HCT116 (cell line): Measurements from ENCODE around the gene FAM228B. TPM values are rescaled to one million over a fixed set of nuclear protein-coding genes. Genes with fewer than 3 reads are reported as not detected.
A peak's percentile ranks its signal among the peaks of the same experiment; 100 is the strongest.

Experiments used
- ATAC-seq: fragments of 200-7000 bp; cut with Tn5 transposase; 2 replicates; pipeline ENCODE4 v1.9.1; 2020; ENCODE audit warnings: mild to moderate bottlenecking, moderate library complexity
- BruUV-seq: library from RNA; stranded (reverse); fragments of 400-500 nt; replicated peaks from 2 replicates; lab custom pipeline; 2021; lab: Mats Ljungman, UMichigan
- CTCF ChIA-PET: fragments of 300-600 bp; sonication (Branson Sonifier 250); formaldehyde crosslinking; loops from one replicate; lab custom pipeline; 2021; ENCODE audit warnings: antibody characterized with exemption; lab: Charles Lee
- POLR2A ChIA-PET: fragments of 300-600, 350-600 bp; sonication (Branson Sonifier 250); formaldehyde crosslinking; loops from one replicate; lab custom pipeline; 2021; ENCODE audit warnings: antibody characterized with exemption; lab: Charles Lee
- RAD21 ChIA-PET, 2 experiments: fragments of 300-600 bp; sonication (Branson Sonifier 250); formaldehyde crosslinking; loops; one replicate each; lab custom pipeline; 2023; ENCODE audit warnings: low total read pairs in 2 of 2; ENCODE audit not compliant: uncharacterized antibody in 2 of 2, unreplicated experiment in 2 of 2, low non-redundant PET in 1 of 2; lab: Charles Lee
- DNase-seq: peaks from one replicate; pipeline ENCODE4 v3.0.0-alpha.2; 2010; ENCODE audit warnings: low read depth, low spot score
- H2AFZ ChIP-seq: fragments of 200-600 bp; shearing (Covaris generic), sonication (generic); 2 replicates; pipeline ENCODE4 v1.6.1; 2017; ENCODE audit warnings: low read depth, mixed run types, mixed read lengths, antibody characterized with exemption, low read length; ENCODE audit not compliant: poor library complexity, severe bottlenecking
- H3K27ac ChIP-seq: 2 replicates; pipeline ENCODE4 v1.5.1; 2012; ENCODE audit warnings: low read depth, low read length
- H3K27me3 ChIP-seq: fragments of 200-600 bp; sonication (generic); 2 replicates; pipeline ENCODE4 v1.6.1; 2016; ENCODE audit warnings: mixed run types, low read length, mixed read lengths; ENCODE audit not compliant: insufficient read depth
- H3K36me3 ChIP-seq, 2 experiments: fragments of 200-500 bp in 1 of 2; fragments of 200-600 bp in 1 of 2; sonication (Bioruptor generic) in 1 of 2; sonication (generic) in 1 of 2; 2 replicates each; pipeline versions ENCODE4 v1.5.1 to v1.6.1; 2014 to 2016; ENCODE audit warnings: low read length in 2 of 2, inconsistent platforms in 1 of 2, mixed read lengths in 1 of 2, mixed run types in 1 of 2; ENCODE audit not compliant: insufficient read depth in 2 of 2, control insufficient read depth in 1 of 2
- H3K4me1 ChIP-seq, 2 experiments: fragments of 200-600 bp in 1 of 2; sonication (generic) in 1 of 2; 2 replicates each; pipeline versions ENCODE4 v1.5.1 to v1.6.1; 2012 to 2017; ENCODE audit warnings: low read length in 2 of 2, inconsistent platforms in 1 of 2, mild to moderate bottlenecking in 1 of 2, mixed read lengths in 1 of 2, mixed run types in 1 of 2, moderate library complexity in 1 of 2; ENCODE audit not compliant: insufficient read depth in 2 of 2, control insufficient read depth in 1 of 2
- H3K4me2 ChIP-seq: fragments of 200-600 bp; sonication (generic); 2 replicates; pipeline ENCODE4 v1.6.1; 2017; ENCODE audit warnings: mixed run types, low read length, mixed read lengths
- H3K4me3 ChIP-seq, 2 experiments: fragments of 200-600 bp in 1 of 2; sonication (generic) in 1 of 2; replicated peaks in 1 of 2; 2 replicates each; pipeline ENCODE4 v1.5.1; 2011 to 2016; ENCODE audit warnings: low read length in 2 of 2, control low read depth in 1 of 2, low read depth in 1 of 2, mild to moderate bottlenecking in 1 of 2, mixed read lengths in 1 of 2, mixed run types in 1 of 2
- H3K79me2 ChIP-seq: fragments of 200-600 bp; sonication (generic); 2 replicates; pipeline ENCODE4 v1.6.1; 2017; ENCODE audit warnings: mild to moderate bottlenecking, mixed run types, low read length, moderate library complexity, mixed read lengths; ENCODE audit not compliant: insufficient read depth
- H3K9ac ChIP-seq: fragments of 200-600 bp; sonication (generic); 2 replicates; pipeline ENCODE4 v1.6.1; 2016; ENCODE audit warnings: low read length, mixed read lengths
- H3K9me2 ChIP-seq: fragments of 200-600 bp; sonication (generic), shearing (Covaris generic); 2 replicates; pipeline ENCODE4 v1.6.1; 2017; ENCODE audit warnings: mixed run types, mild to moderate bottlenecking, moderate library complexity; ENCODE audit not compliant: insufficient read depth
- H3K9me3 ChIP-seq, 2 experiments: fragments of 200-500 bp in 1 of 2; fragments of 200-600 bp in 1 of 2; sonication (Bioruptor generic) in 1 of 2; sonication (generic) in 1 of 2; 2 replicates each; pipeline ENCODE4 v1.6.1; 2014 to 2017; ENCODE audit warnings: low read length in 2 of 2, mixed read lengths in 2 of 2, inconsistent platforms in 1 of 2, low read depth in 1 of 2, mild to moderate bottlenecking in 1 of 2, mixed run types in 1 of 2, moderate library complexity in 1 of 2; ENCODE audit not compliant: control insufficient read depth in 1 of 2, insufficient read depth in 1 of 2
- H4K20me1 ChIP-seq: fragments of 200-600 bp; sonication (generic), shearing (Covaris generic); 2 replicates; pipeline ENCODE4 v1.6.1; 2017; ENCODE audit warnings: mixed run types, mild to moderate bottlenecking, moderate library complexity; ENCODE audit not compliant: insufficient read depth
- CEBPB ChIP-seq: IDR thresholded peaks from 2 replicates; pipeline ENCODE4 v1.6.1; 2012; ENCODE audit warnings: low read depth
- CTCF ChIP-seq, 3 experiments: fragments of 200-600 bp in 1 of 3; sonication (generic) in 1 of 3; IDR thresholded peaks in 2 of 3; conservative IDR thresholded peaks in 1 of 3; 2 replicates each; pipeline ENCODE4 v1.5.1; 2012 to 2017; ENCODE audit warnings: low read depth in 2 of 3, low read length in 2 of 3, antibody characterized with exemption in 1 of 3, borderline replicate concordance in 1 of 3, control low read depth in 1 of 3, mild to moderate bottlenecking in 1 of 3, mixed read lengths in 1 of 3, mixed run types in 1 of 3, moderate library complexity in 1 of 3; ENCODE audit not compliant: insufficient read depth in 1 of 3
- EGR1 ChIP-seq: IDR thresholded peaks from 2 replicates; pipeline ENCODE4 v1.6.1; 2012; ENCODE audit warnings: low read depth
- ELF1 ChIP-seq: IDR thresholded peaks from 2 replicates; pipeline ENCODE4 v1.6.1; 2012; ENCODE audit warnings: low read depth, borderline replicate concordance
- EZH2phosphoT487 ChIP-seq: fragments of 200-600 bp; IDR thresholded peaks from 2 replicates; pipeline ENCODE4 v1.6.1; 2018; ENCODE audit warnings: antibody characterized with exemption, borderline replicate concordance
- JUND ChIP-seq: IDR thresholded peaks from 2 replicates; pipeline ENCODE4 v1.6.1; 2012
- RAD21 ChIP-seq: IDR thresholded peaks from 2 replicates; pipeline ENCODE4 v1.6.1; 2012; ENCODE audit warnings: low read depth, mild to moderate bottlenecking
- REST ChIP-seq: IDR thresholded peaks from 2 replicates; pipeline ENCODE4 v1.6.1; 2012; ENCODE audit warnings: low read depth
- SIN3A ChIP-seq: IDR thresholded peaks from 2 replicates; pipeline ENCODE4 v1.6.1; 2012; ENCODE audit warnings: low read depth
- SP1 ChIP-seq: IDR thresholded peaks from 2 replicates; pipeline ENCODE4 v1.6.1; 2012; ENCODE audit warnings: low read depth
- TCF7L2 ChIP-seq: IDR thresholded peaks from 2 replicates; pipeline ENCODE4 v1.7.0; 2011; ENCODE audit warnings: borderline replicate concordance, inconsistent platforms; ENCODE audit not compliant: insufficient read depth, insufficient read length; ENCODE audit errors: extremely low read depth
- YY1 ChIP-seq: IDR thresholded peaks from 2 replicates; pipeline ENCODE4 v1.6.1; 2011; ENCODE audit warnings: low read length, low read depth, moderate library complexity, mild to moderate bottlenecking; ENCODE audit not compliant: insufficient replicate concordance; ENCODE audit errors: extremely low read depth
- ZNF274 ChIP-seq: fragments of 200-500 bp; sonication (Bioruptor generic); IDR thresholded peaks from 2 replicates; pipeline ENCODE4 v1.6.1; 2014; ENCODE audit warnings: mild to moderate bottlenecking, low read depth, low read length, inconsistent platforms
- intact Hi-C: fragments of 100-400 bp; cut with micrococcal nuclease; formaldehyde crosslinking; loops from 2 replicates; pipeline ENCODE4 v1.10.0; 2022
- total RNA-seq: library from RNA; stranded (reverse); gene quantifications from one replicate; pipeline ENCODE4 v1.2.1, GENCODE V29; 2021; ENCODE audit not compliant: unreplicated experiment

The FAM228B gene
- total RNA-seq, 1 experiment from 2014 or later: 5.6 TPM

GRCh38 chr2:24111407-24111901, 11.8 kb upstream of the FAM228B start:
- H3K4me2 ChIP-seq: peak overlapping the region; percentile 20; the same call in 1 of the 2 replicates
- TF ChIP-seq REST: no peak
- no peak for TF ChIP-seq ELF1
- TF ChIP-seq CTCF (IDR thresholded peaks at IDR 0.05 in 2 of 3, conservative IDR thresholded peaks at IDR 0.05 in 1 of 3; ENCODE audit: borderline replicate concordance in 1 of 3, insufficient read depth in 1 of 3, low read depth in 2 of 3, low read length in 2 of 3): no peak
- TF ChIP-seq CEBPB: no peak
- TF ChIP-seq ZNF274: no peak
- TF ChIP-seq JUND: no peak
- no peak for TF ChIP-seq EGR1
- no peak for TF ChIP-seq EZH2phosphoT487
- TF ChIP-seq TCF7L2: no peak
- no peak for TF ChIP-seq RAD21
- no peak for TF ChIP-seq SP1
- TF ChIP-seq YY1: no peak
- no peak for TF ChIP-seq SIN3A
- TF ChIP-seq, all 23 proteins: peak for 0
- no peak for ATAC-seq
- intact Hi-C loops: no loop called here
- Histone ChIP-seq H3K9me2 (no peaks in the 10 kb centered on the region), H3K9me3 (no peaks in the 10 kb centered on the region), H3K9ac (no peak overlapping the region), H4K20me1 (no peaks in the 10 kb centered on the region), H3K27ac (no peak overlapping the region), H3K4me3 (no peak overlapping the region), H3K27me3 (no peaks in the 10 kb centered on the region), H3K4me1 (peaks cover 4 to 22% of the 10 kb centered on the region in 2 experiments; a peak in 3 of 4 replicates), H2AFZ (no peak overlapping the region), H3K36me3 (no peaks in the 10 kb centered on the region), H3K79me2 (no peaks in the 10 kb centered on the region)
- no TSS peak for BruUV-seq
- CTCF ChIA-PET: no interaction called here
- DNase-seq: no peak
- RAD21 ChIA-PET: no interaction called here
- POLR2A ChIA-PET: no interaction called here
